ENCODE data around the gene KRT15. TPM values are rescaled to one million over a fixed set of nuclear protein-coding genes. Genes with fewer than 3 reads are reported as not detected.

Gene KRT15
- total and polyA plus RNA-seq, 2 of the 8 experiments (the other 6 are each of a cell fraction or from before 2014, with no cell fraction given), result 0.11 to 0.13 TPM

GRCh38 chr17:41527063-41528023 lies 8.7 kb upstream of the KRT15 start (continued):
- TF ChIP-seq, protein P1, sequence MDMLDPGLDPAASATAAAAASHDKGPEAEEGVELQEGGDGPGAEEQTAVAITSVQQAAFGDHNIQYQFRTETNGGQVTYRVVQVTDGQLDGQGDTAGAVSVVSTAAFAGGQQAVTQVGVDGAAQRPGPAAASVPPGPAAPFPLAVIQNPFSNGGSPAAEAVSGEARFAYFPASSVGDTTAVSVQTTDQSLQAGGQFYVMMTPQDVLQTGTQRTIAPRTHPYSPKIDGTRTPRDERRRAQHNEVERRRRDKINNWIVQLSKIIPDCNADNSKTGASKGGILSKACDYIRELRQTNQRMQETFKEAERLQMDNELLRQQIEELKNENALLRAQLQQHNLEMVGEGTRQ (IDR thresholded peaks at IDR 0.05; ENCODE audit: low read length), result no peak
- no peak for TF ChIP-seq CHD1 (IDR thresholded peaks at IDR 0.05; ENCODE audit: low read depth, low read length)
- no peak for TF ChIP-seq KDM1A (IDR thresholded peaks at IDR 0.05; ENCODE audit: borderline replicate concordance, low read length)
- TF ChIP-seq RAD21 (IDR thresholded peaks at IDR 0.05 in 1 of 2, conservative IDR thresholded peaks at IDR 0.05 in 1 of 2; ENCODE audit: low read depth in 2 of 2, low read length in 2 of 2), result peak in 1 of 2 experiments; percentile 9; a peak in 2 of 4 replicates
- peak; percentile 71 for TF ChIP-seq KDM4A (IDR thresholded peaks at IDR 0.05; ENCODE audit: low read depth, low read length, severe bottlenecking)
- peak; percentile 68 for TF ChIP-seq POLR2AphosphoS5 (IDR thresholded peaks at IDR 0.05; ENCODE audit: low read depth, low read length)
- TF ChIP-seq MAFK (IDR thresholded peaks at IDR 0.05; ENCODE audit: low read depth, low read length), result no peak
- TF ChIP-seq EGR1 (IDR thresholded peaks at IDR 0.05; ENCODE audit: borderline replicate concordance, low read depth, low read length), result 0 out of 2 replicates have a peak, but pooled peaks have one; percentile 10
- 0 out of 2 replicates have a peak, but pooled peaks have one; percentile 5 for TF ChIP-seq SP4 (IDR thresholded peaks at IDR 0.05; ENCODE audit: low read length)
- no peak for TF ChIP-seq TAF1 (IDR thresholded peaks at IDR 0.05; ENCODE audit: low read depth, low read length)
- TF ChIP-seq TEAD4 (IDR thresholded peaks at IDR 0.05; ENCODE audit: low read depth, low read length), result no peak
- TF ChIP-seq SAP30 (IDR thresholded peaks at IDR 0.05; ENCODE audit: insufficient read depth, insufficient replicate concordance, low read length), result no peak
- TF ChIP-seq EP300 (IDR thresholded peaks at IDR 0.05; ENCODE audit: borderline replicate concordance in 1 of 2, low read depth in 2 of 2, low read length in 2 of 2), result no peak
